IMR-90 (cell line): ENCODE results near the gene NAGK. TPM values are rescaled to one million over a fixed set of nuclear protein-coding genes. Genes with fewer than 3 reads are reported as not detected.

ENCODE experiments used
- ATAC-seq: fragments of 200-7000 bp; cut with Tn5 transposase; 2 replicates; pipeline ENCODE4 v1.9.1; 2020; ENCODE audit warnings: low read depth, mild to moderate bottlenecking, moderate library complexity
- BruUV-seq: library from RNA; stranded (reverse); fragments of 400-500 nt; replicated peaks from 2 replicates; lab custom pipeline; 2021; lab: Mats Ljungman, UMichigan
- CTCF ChIA-PET: fragments of 300-600 bp; formaldehyde crosslinking; extraction: SDS; loops from one replicate; lab custom pipeline; 2021; ENCODE audit warnings: antibody characterized with exemption; lab: Yijun Ruan, JAX
- POLR2A ChIA-PET: fragments of 300-600 bp; sonication (Branson Sonifier 250); formaldehyde crosslinking; loops from one replicate; lab custom pipeline; 2022; ENCODE audit warnings: antibody characterized with exemption; ENCODE audit not compliant: unreplicated experiment; lab: Charles Lee
- DNase-seq: peaks from one replicate; pipeline ENCODE4 v3.0.0; 2013
- H2AFZ ChIP-seq: replicated peaks from 2 replicates; pipeline ENCODE3; 2013; ENCODE audit warnings: low read length, mild to moderate bottlenecking; ENCODE audit not compliant: poor library complexity
- H2AK5ac ChIP-seq: 2 replicates; pipeline ENCODE4 v1.6.1; 2013; ENCODE audit warnings: low read depth, low read length, inconsistent platforms
- H2AK9ac ChIP-seq: replicated peaks from 2 replicates; pipeline ENCODE3; 2013; ENCODE audit warnings: mild to moderate bottlenecking, low read depth, low read length, moderate library complexity; ENCODE audit not compliant: poor library complexity
- H2BK120ac ChIP-seq: 2 replicates; pipeline ENCODE4 v1.6.1; 2013; ENCODE audit warnings: low read depth, low read length, inconsistent platforms
- H2BK15ac ChIP-seq: 3 replicates; pipeline ENCODE4 v1.6.1; 2013; ENCODE audit warnings: low read depth, low read length, inconsistent platforms
- H2BK20ac ChIP-seq: 2 replicates; pipeline ENCODE4 v1.6.1; 2013; ENCODE audit warnings: low read depth, mild to moderate bottlenecking, inconsistent platforms, low read length, moderate library complexity
- H2BK5ac ChIP-seq: 2 replicates; pipeline ENCODE4 v1.6.1; 2013; ENCODE audit warnings: mild to moderate bottlenecking, low read depth, low read length, inconsistent platforms; ENCODE audit not compliant: poor library complexity, severe bottlenecking
- H3K14ac ChIP-seq: replicated peaks from 2 replicates; pipeline ENCODE4 v1.6.1; 2013; ENCODE audit warnings: low read depth, low read length, inconsistent platforms
- H3K18ac ChIP-seq: 2 replicates; pipeline ENCODE4 v1.6.1; 2013; ENCODE audit warnings: low read depth, low read length, control low read depth
- H3K23ac ChIP-seq: 2 replicates; pipeline ENCODE4 v1.6.1; 2013; ENCODE audit warnings: low read depth, low read length, inconsistent platforms
- H3K27ac ChIP-seq: 2 replicates; pipeline ENCODE4 v1.5.1; 2013; ENCODE audit warnings: mild to moderate bottlenecking, control low read depth, low read length; ENCODE audit not compliant: insufficient read depth
- H3K27me3 ChIP-seq: 2 replicates; pipeline ENCODE4 v1.6.1; 2013; ENCODE audit warnings: low read length; ENCODE audit not compliant: control insufficient read depth, insufficient read depth
- H3K36me3 ChIP-seq: 2 replicates; pipeline ENCODE4 v1.6.1; 2013; ENCODE audit warnings: low read length, mixed read lengths; ENCODE audit not compliant: control insufficient read depth, insufficient read depth
- H3K4ac ChIP-seq: 2 replicates; pipeline ENCODE4 v1.6.1; 2013; ENCODE audit warnings: low read depth, low read length, inconsistent platforms
- H3K4me1 ChIP-seq: 2 replicates; pipeline ENCODE4 v1.6.1; 2013; ENCODE audit warnings: low read length, mixed read lengths; ENCODE audit not compliant: control insufficient read depth, insufficient read depth
- H3K4me2 ChIP-seq: 2 replicates; pipeline ENCODE4 v1.6.1; 2013; ENCODE audit warnings: low read depth, mild to moderate bottlenecking, control low read depth, low read length, moderate library complexity
- H3K4me3 ChIP-seq: 2 replicates; pipeline ENCODE4 v1.5.1; 2013; ENCODE audit warnings: low read depth, mild to moderate bottlenecking, control low read depth, low read length, moderate library complexity; ENCODE audit not compliant: insufficient read depth
- H3K56ac ChIP-seq: 2 replicates; pipeline ENCODE4 v1.6.1; 2013; ENCODE audit warnings: low read length, inconsistent platforms; ENCODE audit not compliant: insufficient read depth; ENCODE audit errors: extremely low read depth
- H3K79me1 ChIP-seq, 2 experiments: 2 replicates each; pipeline ENCODE4 v1.6.1; 2013; ENCODE audit warnings: low read length in 2 of 2, inconsistent platforms in 1 of 2, low read depth in 1 of 2
- H3K9ac ChIP-seq: 2 replicates; pipeline ENCODE4 v1.6.1; 2013; ENCODE audit warnings: low read depth, low read length, control low read depth
- H3K9me1 ChIP-seq: 2 replicates; pipeline ENCODE4 v1.6.1; 2013; ENCODE audit warnings: low read length, inconsistent platforms; ENCODE audit not compliant: insufficient read depth
- H3K9me3 ChIP-seq: 2 replicates; pipeline ENCODE4 v1.6.1; 2013; ENCODE audit warnings: low read length; ENCODE audit not compliant: control insufficient read depth, insufficient read depth
- H4K20me1 ChIP-seq: 2 replicates; pipeline ENCODE4 v1.6.1; 2013; ENCODE audit warnings: low read length, inconsistent platforms; ENCODE audit not compliant: insufficient read depth
- H4K5ac ChIP-seq: 2 replicates; pipeline ENCODE4 v1.6.1; 2013; ENCODE audit warnings: mild to moderate bottlenecking, low read depth, low read length, control low read depth
- H4K8ac ChIP-seq, 2 experiments: 2 replicates each; pipeline ENCODE4 v1.6.1; 2013; ENCODE audit warnings: low read depth in 2 of 2, low read length in 2 of 2, control low read depth in 1 of 2, inconsistent platforms in 1 of 2
- H4K91ac ChIP-seq: 2 replicates; pipeline ENCODE4 v1.6.1; 2013; ENCODE audit warnings: low read depth, low read length, inconsistent platforms; ENCODE audit not compliant: insufficient read depth
- BHLHE40 ChIP-seq: fragments of 150-350 bp; IDR thresholded peaks from 2 replicates; pipeline ENCODE4 v1.6.1; 2016; ENCODE audit warnings: mild to moderate bottlenecking, low read depth, low read length
- CEBPB ChIP-seq: IDR thresholded peaks from 2 replicates; pipeline ENCODE4 v1.6.1; 2012; ENCODE audit warnings: low read depth, low read length, improper control_type of control experiment
- CHD1 ChIP-seq: IDR thresholded peaks from 2 replicates; pipeline ENCODE4 v1.6.1; 2012; ENCODE audit warnings: low read depth, low read length, improper control_type of control experiment
- FOS ChIP-seq: fragments of 150-350 bp; IDR thresholded peaks from 2 replicates; pipeline ENCODE4 v1.6.1; 2016; ENCODE audit warnings: low read depth, low read length
- MAFK ChIP-seq: IDR thresholded peaks from 2 replicates; pipeline ENCODE4 v1.6.1; 2012; ENCODE audit warnings: low read depth, low read length, improper control_type of control experiment
- NFE2L2 ChIP-seq: fragments of 150-350 bp; IDR thresholded peaks from 2 replicates; pipeline ENCODE4 v1.6.1; 2016; ENCODE audit warnings: low read depth, mild to moderate bottlenecking, low read length
- POLR2A ChIP-seq: IDR thresholded peaks from 2 replicates; pipeline ENCODE4 v1.6.1; 2012; ENCODE audit warnings: mild to moderate bottlenecking, low read depth, low read length
- RFX5 ChIP-seq: IDR thresholded peaks from 2 replicates; pipeline ENCODE4 v1.8.0; 2012; ENCODE audit warnings: low read depth, mild to moderate bottlenecking, low read length, moderate library complexity
- WGBS, 2 experiments: methylation state at CpG; one replicate each; pipeline versions ENCODE4 v1.1.5 to v1.1.7; 2013; ENCODE audit warnings: missing lambda C conversion rate in 2 of 2; ENCODE audit not compliant: insufficient read length in 1 of 2; ENCODE audit errors: extremely low coverage in 2 of 2; 5-methylcytosine and 5-hydroxymethylcytosine counted together
- dilution Hi-C: fragments of 300-500 bp; cut with HindIII; formaldehyde crosslinking; loops from one replicate; pipeline ENCODE4 v1.14.3; 2018; ENCODE audit warnings: low sequenced_read_pairs; ENCODE audit not compliant: unreplicated experiment
- in situ Hi-C: fragments of 300-500 bp; cut with MboI; formaldehyde crosslinking; loops from 3 replicates; pipeline ENCODE4 v1.14.3; 2019; ENCODE audit warnings: low sequenced_read_pairs, inconsistent platforms, mixed read lengths
- intact Hi-C: fragments of 100-400 bp; cut with micrococcal nuclease; formaldehyde crosslinking; loops from 2 replicates; pipeline ENCODE4 v1.10.0; 2022
- polyA plus RNA-seq, 3 experiments: library from polyadenylated mRNA; depleted of rRNA; stranded (reverse); fragments of >200 nt; gene quantifications; 2 replicates each; pipeline ENCODE4 v1.2.3, GENCODE V29; 2012; ENCODE audit warnings: low replicate concordance in 1 of 3
- total RNA-seq: library from RNA; depleted of rRNA; stranded (reverse); fragments of >200 nt; gene quantifications from 2 replicates; pipeline ENCODE4 v1.2.3, GENCODE V29; 2012
- TF ChIP-seq, protein P1 (sequence below): conservative IDR thresholded peaks from 2 replicates; pipeline ENCODE4 v1.5.1; 2012; ENCODE audit warnings: mild to moderate bottlenecking, low read depth, low read length, improper control_type of control experiment
- TF ChIP-seq, protein P2 (sequence below): fragments of 150-350 bp; IDR thresholded peaks from 2 replicates; pipeline ENCODE4 v1.6.1; 2017; ENCODE audit warnings: mild to moderate bottlenecking, antibody characterized with exemption, low read length, low read depth
- TF ChIP-seq, protein P3 (sequence below): fragments of 150-350 bp; IDR thresholded peaks from 2 replicates; pipeline ENCODE4 v1.6.1; 2016; ENCODE audit warnings: low read depth, mild to moderate bottlenecking, low read length, moderate library complexity, borderline replicate concordance

Gene NAGK
- total and polyA plus RNA-seq, 2 of the 4 experiments (the other 2 are of a cell fraction): 60.4 to 146 TPM

DNA sequence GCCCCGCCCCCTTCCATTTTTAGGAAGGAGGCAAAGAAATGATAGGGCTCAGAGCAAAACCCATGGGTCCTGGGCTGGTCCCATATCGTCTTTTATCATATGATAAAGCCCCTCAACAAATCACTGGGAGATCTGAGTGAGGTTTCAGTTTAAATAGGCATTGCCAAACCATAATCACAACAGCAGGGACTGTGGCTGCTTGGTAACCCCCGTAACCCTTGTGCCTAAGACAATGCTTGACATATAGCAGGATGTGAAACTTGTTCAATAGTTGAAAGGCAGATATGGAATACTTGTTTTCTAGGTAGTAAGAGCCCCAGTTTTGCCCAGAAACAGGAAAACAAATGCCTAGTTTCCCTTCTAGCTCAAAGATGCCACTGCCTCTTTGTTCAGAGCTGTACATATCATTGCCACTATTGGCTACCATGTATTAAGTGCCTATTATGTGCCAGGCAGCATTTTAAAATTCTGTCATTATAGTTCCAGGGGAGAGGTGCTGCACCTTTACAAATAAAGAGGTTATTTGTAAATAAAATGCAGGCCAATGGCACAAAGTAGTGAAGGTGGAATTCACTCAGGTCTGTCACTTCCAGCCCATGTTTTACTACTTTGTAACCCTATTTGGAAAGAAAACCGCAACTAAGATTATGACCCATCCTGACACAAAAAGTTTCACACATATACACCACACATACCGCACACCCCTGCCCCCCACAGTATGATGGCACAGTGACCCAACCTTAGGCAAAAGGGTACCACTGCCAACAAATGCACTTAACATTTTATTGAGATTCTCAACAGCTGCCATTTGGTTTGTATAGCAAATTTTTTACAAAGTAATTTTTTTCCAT, 14.2 kb downstream of the NAGK start:
- Histone ChIP-seq H3K4me2 (no peak overlapping the region), H4K5ac (no peak overlapping the region), H3K27me3 (no peaks in the 10 kb centered on the region), H2BK15ac (no peak overlapping the region), H3K79me1 (no peaks in the 10 kb centered on the region), H2BK120ac (no peak overlapping the region), H3K18ac (no peak overlapping the region), H3K4ac (no peak overlapping the region), H3K9ac (no peak overlapping the region), H2BK5ac (no peak overlapping the region), H3K56ac (no peak overlapping the region), H3K36me3 (peaks cover 16% of the 10 kb centered on the region), H4K8ac (no peak overlapping the region), H4K20me1 (no peaks in the 10 kb centered on the region), H3K4me3 (no peak overlapping the region), H2BK20ac (no peak overlapping the region), H3K9me3 (no peaks in the 10 kb centered on the region), H2AK9ac (no peak overlapping the region), H3K27ac (no peak overlapping the region), H2AK5ac (no peak overlapping the region), H4K91ac (no peak overlapping the region), H3K9me1 (no peaks in the 10 kb centered on the region), H3K23ac (no peak overlapping the region), H3K14ac (no peak overlapping the region), H2AFZ (no peak overlapping the region), H3K4me1 (no peaks in the 10 kb centered on the region; the same call in 1 of the 2 replicates)
- POLR2A ChIA-PET: no interaction called here
- BruUV-seq: no TSS peak
- dilution Hi-C loops (no loop called here), in situ Hi-C loops (no loop called here), intact Hi-C loops (no loop called here)
- CTCF ChIA-PET: no interaction called here
- TF ChIP-seq POLR2A: no peak
- TF ChIP-seq CEBPB: no peak
- TF ChIP-seq NFE2L2: no peak
- TF ChIP-seq, protein P1, sequence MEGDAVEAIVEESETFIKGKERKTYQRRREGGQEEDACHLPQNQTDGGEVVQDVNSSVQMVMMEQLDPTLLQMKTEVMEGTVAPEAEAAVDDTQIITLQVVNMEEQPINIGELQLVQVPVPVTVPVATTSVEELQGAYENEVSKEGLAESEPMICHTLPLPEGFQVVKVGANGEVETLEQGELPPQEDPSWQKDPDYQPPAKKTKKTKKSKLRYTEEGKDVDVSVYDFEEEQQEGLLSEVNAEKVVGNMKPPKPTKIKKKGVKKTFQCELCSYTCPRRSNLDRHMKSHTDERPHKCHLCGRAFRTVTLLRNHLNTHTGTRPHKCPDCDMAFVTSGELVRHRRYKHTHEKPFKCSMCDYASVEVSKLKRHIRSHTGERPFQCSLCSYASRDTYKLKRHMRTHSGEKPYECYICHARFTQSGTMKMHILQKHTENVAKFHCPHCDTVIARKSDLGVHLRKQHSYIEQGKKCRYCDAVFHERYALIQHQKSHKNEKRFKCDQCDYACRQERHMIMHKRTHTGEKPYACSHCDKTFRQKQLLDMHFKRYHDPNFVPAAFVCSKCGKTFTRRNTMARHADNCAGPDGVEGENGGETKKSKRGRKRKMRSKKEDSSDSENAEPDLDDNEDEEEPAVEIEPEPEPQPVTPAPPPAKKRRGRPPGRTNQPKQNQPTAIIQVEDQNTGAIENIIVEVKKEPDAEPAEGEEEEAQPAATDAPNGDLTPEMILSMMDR: no peak
- TF ChIP-seq CHD1: no peak
- no peak for TF ChIP-seq FOS
- TF ChIP-seq MAFK: no peak
- TF ChIP-seq RFX5: no peak
- TF ChIP-seq, protein P2, sequence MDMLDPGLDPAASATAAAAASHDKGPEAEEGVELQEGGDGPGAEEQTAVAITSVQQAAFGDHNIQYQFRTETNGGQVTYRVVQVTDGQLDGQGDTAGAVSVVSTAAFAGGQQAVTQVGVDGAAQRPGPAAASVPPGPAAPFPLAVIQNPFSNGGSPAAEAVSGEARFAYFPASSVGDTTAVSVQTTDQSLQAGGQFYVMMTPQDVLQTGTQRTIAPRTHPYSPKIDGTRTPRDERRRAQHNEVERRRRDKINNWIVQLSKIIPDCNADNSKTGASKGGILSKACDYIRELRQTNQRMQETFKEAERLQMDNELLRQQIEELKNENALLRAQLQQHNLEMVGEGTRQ: no peak
- TF ChIP-seq, protein P3, sequence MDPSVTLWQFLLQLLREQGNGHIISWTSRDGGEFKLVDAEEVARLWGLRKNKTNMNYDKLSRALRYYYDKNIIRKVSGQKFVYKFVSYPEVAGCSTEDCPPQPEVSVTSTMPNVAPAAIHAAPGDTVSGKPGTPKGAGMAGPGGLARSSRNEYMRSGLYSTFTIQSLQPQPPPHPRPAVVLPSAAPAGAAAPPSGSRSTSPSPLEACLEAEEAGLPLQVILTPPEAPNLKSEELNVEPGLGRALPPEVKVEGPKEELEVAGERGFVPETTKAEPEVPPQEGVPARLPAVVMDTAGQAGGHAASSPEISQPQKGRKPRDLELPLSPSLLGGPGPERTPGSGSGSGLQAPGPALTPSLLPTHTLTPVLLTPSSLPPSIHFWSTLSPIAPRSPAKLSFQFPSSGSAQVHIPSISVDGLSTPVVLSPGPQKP: no peak
- no peak for TF ChIP-seq BHLHE40
- ATAC-seq (no peak), DNase-seq (no peak)
- WGBS, 2 experiments: no CpG with 5 or more reads among the region's 5 CpGs
